ENCODE results near the gene FBXL16.
A peak's percentile ranks its signal among the peaks of the same experiment; 100 is the strongest.

Gene FBXL16

GRCh38 chr16:661184-661821 is 44.3 kb downstream of the FBXL16 start:
- Histone ChIP-seq H3K27ac (ENCODE audit: low read depth, low read length, poor library complexity, severe bottlenecking) (no peak overlapping the region), H3K27me3 (ENCODE audit: insufficient read depth, low read length) (no peaks in the 10 kb centered on the region), H3K36me3 (ENCODE audit: insufficient read depth, low read length) (peaks cover 45% of the 10 kb centered on the region), H2AFZ (ENCODE audit: low read length) (no peak overlapping the region), H4K20me1 (ENCODE audit: insufficient read depth, low read length) (no peaks in the 10 kb centered on the region), H3K4me1 (ENCODE audit: insufficient read depth, low read length, severe bottlenecking) (peaks cover 6% of the 10 kb centered on the region), H3K9me3 (ENCODE audit: low read length) (no peaks in the 10 kb centered on the region), H3F3A (ENCODE audit: insufficient read depth, low read length) (no peaks in the 10 kb centered on the region), H3K9me2 (ENCODE audit: low read depth, low read length) (no peaks in the 10 kb centered on the region), H3K4me3 (ENCODE audit: low read depth, low read length, poor library complexity, severe bottlenecking) (no peak overlapping the region), H3K9ac (ENCODE audit: low read length) (0 out of 2 replicates have a peak overlapping the region, but pooled peaks have one; percentile 0), H3K79me2 (ENCODE audit: insufficient read depth, low read length) (no peaks in the 10 kb centered on the region), H3K4me2 (ENCODE audit: low read length) (peak overlapping the region; percentile 25; the same call in 1 of the 2 replicates)
- no peak for TF ChIP-seq EZH2 (IDR thresholded peaks at IDR 0.05; ENCODE audit: borderline replicate concordance, low read length)
- no peak; the same call in 1 of the 2 replicates for TF ChIP-seq CTCF (IDR thresholded peaks at IDR 0.05; ENCODE audit: low read length)

- no peaks in the 10 kb centered on the region for H3K79me2 ChIP-seq (ENCODE audit: insufficient read depth, low read length)
- H2AFZ ChIP-seq (ENCODE audit: low read length): no peak overlapping the region
- no peak overlapping the region for H3K27ac ChIP-seq (ENCODE audit: low read depth, low read length, poor library complexity, severe bottlenecking)
- peaks cover 47% of the 10 kb centered on the region for H3K36me3 ChIP-seq (ENCODE audit: insufficient read depth, low read length)
- 0 out of 2 replicates have a peak overlapping the region, but pooled peaks have one; percentile 0 for H3K9ac ChIP-seq (ENCODE audit: low read length)
- H3K9me3 ChIP-seq (ENCODE audit: low read length): no peaks in the 10 kb centered on the region
- no peaks in the 10 kb centered on the region for H3F3A ChIP-seq (ENCODE audit: insufficient read depth, low read length)
- peaks cover 6% of the 10 kb centered on the region for H3K4me1 ChIP-seq (ENCODE audit: insufficient read depth, low read length, severe bottlenecking)
- peak; percentile 29 for TF ChIP-seq CTCF (IDR thresholded peaks at IDR 0.05; ENCODE audit: low read length)
- no peak for TF ChIP-seq EZH2 (IDR thresholded peaks at IDR 0.05; ENCODE audit: borderline replicate concordance, low read length)
- peak overlapping the region; percentile 25; the same call in 1 of the 2 replicates for H3K4me2 ChIP-seq (ENCODE audit: low read length)
- no peaks in the 10 kb centered on the region for H3K9me2 ChIP-seq (ENCODE audit: low read depth, low read length)
- H4K20me1 ChIP-seq (ENCODE audit: insufficient read depth, low read length): no peaks in the 10 kb centered on the region
- H3K4me3 ChIP-seq (ENCODE audit: low read depth, low read length, poor library complexity, severe bottlenecking): no peak overlapping the region
- no peaks in the 10 kb centered on the region for H3K27me3 ChIP-seq (ENCODE audit: insufficient read depth, low read length)
Measured at GRCh38 chr16:660459-661183, 45.0 kb downstream of the FBXL16 start.

GRCh38 chr16:660132-660458 is 45.5 kb downstream of the FBXL16 start:
- Histone ChIP-seq H3K4me2 (ENCODE audit: low read length) (no peak overlapping the region), H4K20me1 (ENCODE audit: insufficient read depth, low read length) (no peaks in the 10 kb centered on the region)

More at GRCh38 chr16:660132-660458, 45.5 kb downstream of the FBXL16 start:
- H3K36me3 ChIP-seq (ENCODE audit: insufficient read depth, low read length): peaks cover 50% of the 10 kb centered on the region
- no peak overlapping the region for H3K4me3 ChIP-seq (ENCODE audit: low read depth, low read length, poor library complexity, severe bottlenecking)
- TF ChIP-seq EZH2 (IDR thresholded peaks at IDR 0.05; ENCODE audit: borderline replicate concordance, low read length): no peak
- TF ChIP-seq CTCF (IDR thresholded peaks at IDR 0.05; ENCODE audit: low read length): no peak
- no peaks in the 10 kb centered on the region for H3K9me2 ChIP-seq (ENCODE audit: low read depth, low read length)
- no peaks in the 10 kb centered on the region for H3K9me3 ChIP-seq (ENCODE audit: low read length)
- no peak overlapping the region for H3K27ac ChIP-seq (ENCODE audit: low read depth, low read length, poor library complexity, severe bottlenecking)
- H2AFZ ChIP-seq (ENCODE audit: low read length): no peak overlapping the region
- H3F3A ChIP-seq (ENCODE audit: insufficient read depth, low read length): no peaks in the 10 kb centered on the region
- H3K4me1 ChIP-seq (ENCODE audit: insufficient read depth, low read length, severe bottlenecking): peaks cover 6% of the 10 kb centered on the region
- H3K9ac ChIP-seq (ENCODE audit: low read length): no peak overlapping the region
- H3K79me2 ChIP-seq (ENCODE audit: insufficient read depth, low read length): no peaks in the 10 kb centered on the region
- H3K27me3 ChIP-seq (ENCODE audit: insufficient read depth, low read length): no peaks in the 10 kb centered on the region

Measured in OCI-LY1 (cell line).